WTC11 (cell line): ENCODE data around the gene LAMC3. TPM values are rescaled to one million over a fixed set of nuclear protein-coding genes. Genes with fewer than 3 reads are reported as not detected.

Experiments
- ATF2 ChIP-seq: sonication (generic); formaldehyde crosslinking; IDR thresholded peaks from 2 replicates; pipeline ENCODE4 v1.8.1; 2022; ENCODE audit warnings: low read depth, missing genetic modification reagents, borderline replicate concordance
- CTCF ChIP-seq: fragments of 200-600 bp; IDR thresholded peaks from 2 replicates; pipeline ENCODE4 v1.8.0; 2022; ENCODE audit warnings: antibody characterized with exemption
- E2F5 ChIP-seq: sonication (generic); formaldehyde crosslinking; IDR thresholded peaks from 2 replicates; pipeline ENCODE4 v1.8.1; 2022; ENCODE audit warnings: mild to moderate bottlenecking, moderate library complexity, missing genetic modification reagents
- IRF1 ChIP-seq: sonication (generic); formaldehyde crosslinking; IDR thresholded peaks from 2 replicates; pipeline ENCODE4 v1.8.0; 2023; ENCODE audit warnings: missing genetic modification reagents
- JAZF1 ChIP-seq: fragments of 250-450 bp; sonication (Bioruptor Pico); IDR thresholded peaks from 2 replicates; pipeline ENCODE4 v1.9.0; 2021; ENCODE audit warnings: moderate library complexity, mild to moderate bottlenecking, inconsistent platforms
- MAX ChIP-seq: sonication (generic); formaldehyde crosslinking; IDR thresholded peaks from 2 replicates; pipeline ENCODE4 v1.8.0; 2022; ENCODE audit warnings: mild to moderate bottlenecking, missing genetic modification reagents
- MYBL2 ChIP-seq: sonication (generic); formaldehyde crosslinking; IDR thresholded peaks from 2 replicates; pipeline ENCODE4 v1.8.1; 2023; ENCODE audit warnings: mild to moderate bottlenecking, moderate library complexity, missing genetic modification reagents
- STAT6 ChIP-seq: sonication (generic); formaldehyde crosslinking; conservative IDR thresholded peaks from 2 replicates; pipeline ENCODE4 v1.8.1; 2023; ENCODE audit warnings: mild to moderate bottlenecking, low read depth, missing genetic modification reagents, moderate library complexity
- USF1 ChIP-seq: sonication (generic); formaldehyde crosslinking; IDR thresholded peaks from 2 replicates; pipeline ENCODE4 v1.8.0; 2022; ENCODE audit warnings: mild to moderate bottlenecking, missing genetic modification reagents
- ZBTB43 ChIP-seq: sonication (generic); formaldehyde crosslinking; IDR thresholded peaks from 2 replicates; pipeline ENCODE4 v1.8.1; 2023; ENCODE audit warnings: mild to moderate bottlenecking, missing genetic modification reagents
- ZNF121 ChIP-seq: sonication (generic); formaldehyde crosslinking; IDR thresholded peaks from 2 replicates; pipeline ENCODE4 v1.8.0; 2023; ENCODE audit warnings: missing genetic modification reagents
- ZNF263 ChIP-seq: sonication (generic); formaldehyde crosslinking; IDR thresholded peaks from 2 replicates; pipeline ENCODE4 v1.8.1; 2022; ENCODE audit warnings: low read depth, mild to moderate bottlenecking, moderate library complexity, missing genetic modification reagents
- ZNF425 ChIP-seq: fragments of 250-450 bp; sonication (Bioruptor Pico); conservative IDR thresholded peaks from 2 replicates; pipeline ENCODE4 v1.9.0; 2021; ENCODE audit warnings: mild to moderate bottlenecking
- ZNF532 ChIP-seq: fragments of 250-450 bp; sonication (Bioruptor Pico); IDR thresholded peaks from 2 replicates; pipeline ENCODE4 v1.9.0; 2021; ENCODE audit warnings: mild to moderate bottlenecking, borderline replicate concordance
- total RNA-seq: library from RNA; stranded (reverse); gene quantifications from 3 replicates; pipeline ENCODE4 v1.2.3, GENCODE V29; 2021

Gene LAMC3
- total RNA-seq, 1 experiment from 2014 or later, result 50.9 TPM

- TF ChIP-seq ZNF425 (CRISPR knock-in tag), result no peak
- TF ChIP-seq STAT6 (CRISPR knock-in tag), result no peak
- TF ChIP-seq MYBL2 (CRISPR knock-in tag), result no peak
- no peak for TF ChIP-seq JAZF1 (CRISPR knock-in tag)
- no peak for TF ChIP-seq ATF2 (CRISPR knock-in tag)
- TF ChIP-seq CTCF, result no peak
- TF ChIP-seq ZNF532, result no peak
- no peak for TF ChIP-seq USF1
- no peak for TF ChIP-seq ZNF263 (CRISPR knock-in tag)
- no peak for TF ChIP-seq ZNF121
- TF ChIP-seq MAX, result no peak
- TF ChIP-seq IRF1, result no peak
- TF ChIP-seq ZBTB43 (CRISPR knock-in tag), result no peak
- TF ChIP-seq E2F5 (CRISPR knock-in tag), result no peak
- TF ChIP-seq, all 79 proteins: peak for 0
These were observed 21.4 kb downstream of the LAMC3 start (continued) for GRCh38 chr9:131030239-131031004.
